ENCODE results near the gene ESRRG.

The ESRRG gene

DNA sequence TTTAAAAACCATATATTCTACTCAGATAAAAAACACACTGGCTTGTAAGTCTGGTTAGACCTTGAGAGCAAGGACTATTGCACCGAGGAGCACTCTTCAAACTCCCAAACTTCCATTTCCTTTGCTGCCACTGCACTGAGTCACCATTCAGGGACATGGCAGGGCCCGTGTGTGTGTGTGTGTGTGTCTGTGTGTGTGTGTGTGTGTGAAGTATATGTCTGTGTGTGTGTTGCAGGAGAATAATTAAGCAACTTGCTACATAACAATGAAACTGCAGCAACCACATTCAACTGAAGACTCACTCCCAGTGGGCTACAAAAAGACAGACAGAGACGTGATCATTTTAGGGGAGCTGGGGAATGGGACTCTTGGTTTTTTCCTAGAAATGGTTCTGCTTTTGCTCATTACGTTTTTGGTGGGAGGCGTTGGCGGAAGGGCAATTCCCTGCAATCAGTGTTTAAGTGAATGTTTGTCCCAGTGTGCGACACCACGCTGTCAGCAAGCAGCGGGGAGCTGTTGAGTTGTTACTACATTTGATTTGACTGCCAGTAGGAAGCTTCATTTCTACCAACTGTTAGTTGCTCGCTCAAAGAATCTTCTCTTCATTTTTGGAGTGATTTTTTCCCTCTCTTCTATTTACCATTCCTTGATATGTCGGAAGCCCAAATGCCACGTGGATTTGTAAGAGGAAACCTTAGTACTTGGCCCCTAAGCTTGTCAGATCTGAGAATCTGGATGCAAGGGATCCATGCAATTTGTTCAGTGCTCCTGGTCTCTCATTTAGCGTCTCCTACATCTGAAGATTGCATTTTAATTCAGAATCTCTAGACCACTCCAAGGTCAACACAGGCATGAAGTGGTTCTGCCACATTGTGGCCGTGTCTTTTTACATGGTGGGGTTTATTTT, 36.1 kb downstream of the ESRRG start:
- Mint-ChIP-seq H3K27ac (no peak overlapping the region), H3K4me1 (ENCODE audit: low read depth) (no peaks in the 10 kb centered on the region), H3K4me3 (no peak overlapping the region), H3K36me3 (ENCODE audit: low read depth) (no peaks in the 10 kb centered on the region), H3K9me3 (no peaks in the 10 kb centered on the region), H3K27me3 (no peaks in the 10 kb centered on the region)
- intact Hi-C loops (cut with micrococcal nuclease) = no loop called here

DNA sequence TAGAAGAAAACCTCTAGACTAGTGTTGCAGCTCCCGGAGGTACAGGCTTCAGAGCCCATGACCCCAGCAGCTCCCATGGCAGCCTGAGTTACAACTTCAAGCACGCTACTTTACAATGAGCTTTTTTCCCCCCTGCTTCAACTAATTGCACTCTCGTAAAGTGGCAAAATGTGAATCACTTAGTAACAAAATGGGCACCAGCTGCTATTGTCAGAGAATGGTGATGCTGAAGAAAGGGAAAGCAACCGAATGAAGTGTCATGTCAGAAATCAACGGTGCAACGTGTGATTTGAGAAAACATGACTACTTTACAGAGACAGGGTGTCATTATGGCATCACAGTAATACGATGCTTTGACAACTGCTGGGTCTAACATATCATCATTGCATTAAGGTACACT, 40.5 kb downstream of the ESRRG start:
- no peak overlapping the region for H3K4me3 Mint-ChIP-seq
- no peaks in the 10 kb centered on the region for H3K36me3 Mint-ChIP-seq (ENCODE audit: low read depth)
- no peaks in the 10 kb centered on the region for H3K9me3 Mint-ChIP-seq
- H3K27me3 Mint-ChIP-seq = no peaks in the 10 kb centered on the region
- no peak overlapping the region for H3K27ac Mint-ChIP-seq
- no peaks in the 10 kb centered on the region for H3K4me1 Mint-ChIP-seq (ENCODE audit: low read depth)
- intact Hi-C loops (cut with micrococcal nuclease) = no loop called here

- Mint-ChIP-seq H3K4me3 (no peak overlapping the region), H3K4me1 (ENCODE audit: low read depth) (no peaks in the 10 kb centered on the region), H3K27ac (no peak overlapping the region), H3K36me3 (ENCODE audit: low read depth) (no peaks in the 10 kb centered on the region), H3K27me3 (no peaks in the 10 kb centered on the region), H3K9me3 (no peaks in the 10 kb centered on the region)
- intact Hi-C loops (cut with micrococcal nuclease) = no loop called here
These were observed 44.1 kb downstream of the ESRRG start for GRCh38 chr1:216679108-216679507.

DNA sequence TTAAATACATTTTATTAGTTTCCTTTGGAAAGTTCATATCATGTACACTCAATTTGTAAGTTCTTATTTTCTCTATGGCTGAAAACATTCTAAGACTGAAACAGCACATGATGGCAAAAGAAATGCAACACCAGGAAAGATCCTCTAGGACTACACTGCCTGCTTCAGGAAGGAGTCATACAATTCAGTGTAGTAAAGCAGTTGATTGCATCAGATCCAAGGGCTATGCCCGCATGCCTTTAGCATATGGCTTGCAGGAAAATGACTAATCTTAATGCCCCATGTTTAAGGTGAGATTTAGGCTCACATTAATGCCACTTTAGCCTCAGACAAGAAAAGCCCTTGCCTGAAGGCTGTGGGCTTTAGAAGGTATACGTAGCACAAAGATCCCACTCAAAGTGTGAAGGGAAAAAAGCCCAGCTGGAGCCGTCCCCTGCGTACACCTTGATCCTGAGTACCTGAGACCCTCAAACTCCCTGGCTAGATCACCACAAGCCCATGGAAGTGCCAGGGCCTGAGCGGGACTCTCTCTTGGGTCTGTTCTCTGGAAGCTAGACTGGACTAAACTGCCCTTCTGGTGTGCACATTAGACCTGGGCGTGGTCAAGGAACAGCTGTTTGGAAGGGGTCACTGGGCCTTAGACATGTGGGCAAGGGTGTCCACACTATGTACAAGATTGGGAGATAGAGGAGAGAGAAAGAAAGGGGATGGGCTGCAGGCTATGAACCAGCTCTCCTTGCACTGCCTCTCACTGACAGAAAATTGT, 52.9 kb downstream of the ESRRG start:
- Mint-ChIP-seq H3K9me3 (no peaks in the 10 kb centered on the region), H3K4me1 (ENCODE audit: low read depth) (no peaks in the 10 kb centered on the region), H3K27ac (no peak overlapping the region), H3K4me3 (no peak overlapping the region), H3K36me3 (ENCODE audit: low read depth) (no peaks in the 10 kb centered on the region), H3K27me3 (no peaks in the 10 kb centered on the region)
- intact Hi-C loops (cut with micrococcal nuclease) = no loop called here

DNA sequence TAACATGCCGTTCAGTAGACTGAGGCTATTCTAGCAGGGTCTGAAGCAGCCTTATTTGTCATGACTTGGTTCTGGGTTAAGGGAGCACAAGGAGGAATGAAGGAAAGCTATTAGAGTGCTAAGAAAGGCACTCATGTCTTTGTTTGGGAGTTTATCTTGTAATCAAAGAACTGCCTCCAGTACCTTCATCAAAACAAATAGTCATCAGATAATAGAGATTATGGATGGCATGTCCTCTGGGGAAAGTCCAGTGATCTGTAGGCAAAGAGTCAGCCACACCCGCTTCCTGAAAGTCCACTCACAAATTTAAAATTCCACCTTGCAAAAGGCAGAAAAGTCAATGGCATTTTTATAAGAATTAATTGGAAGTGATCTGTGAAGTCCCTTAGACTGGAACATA, 56.8 kb downstream of the ESRRG start:
- Mint-ChIP-seq H3K4me3 (no peak overlapping the region), H3K4me1 (ENCODE audit: low read depth) (no peaks in the 10 kb centered on the region), H3K27me3 (no peaks in the 10 kb centered on the region), H3K27ac (no peak overlapping the region), H3K36me3 (ENCODE audit: low read depth) (no peaks in the 10 kb centered on the region), H3K9me3 (no peaks in the 10 kb centered on the region)
- intact Hi-C loops (cut with micrococcal nuclease) = no loop called here

DNA sequence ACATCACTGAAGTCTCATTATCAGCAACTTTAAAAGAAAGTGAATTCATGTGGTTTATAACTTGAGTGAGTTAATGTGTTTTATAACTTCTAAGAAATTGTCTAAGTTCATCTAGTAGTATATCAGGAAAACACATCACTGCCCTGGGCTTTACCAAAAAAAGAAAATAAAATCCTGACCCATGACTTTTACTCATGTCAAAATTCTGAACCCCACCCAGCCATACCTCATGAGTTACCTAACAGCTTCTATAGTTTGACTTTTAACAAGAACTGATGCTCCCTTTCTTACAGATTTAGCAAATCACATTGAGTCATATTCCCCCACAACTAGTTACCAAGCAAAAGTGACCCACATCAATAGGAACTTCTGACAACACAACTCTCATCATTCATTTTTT, 57.4 kb downstream of the ESRRG start:
- Mint-ChIP-seq H3K36me3 (ENCODE audit: low read depth) (no peaks in the 10 kb centered on the region), H3K27me3 (no peaks in the 10 kb centered on the region), H3K27ac (no peak overlapping the region), H3K9me3 (no peaks in the 10 kb centered on the region), H3K4me3 (no peak overlapping the region), H3K4me1 (ENCODE audit: low read depth) (no peaks in the 10 kb centered on the region)
- intact Hi-C loops (cut with micrococcal nuclease) = no loop called here

DNA sequence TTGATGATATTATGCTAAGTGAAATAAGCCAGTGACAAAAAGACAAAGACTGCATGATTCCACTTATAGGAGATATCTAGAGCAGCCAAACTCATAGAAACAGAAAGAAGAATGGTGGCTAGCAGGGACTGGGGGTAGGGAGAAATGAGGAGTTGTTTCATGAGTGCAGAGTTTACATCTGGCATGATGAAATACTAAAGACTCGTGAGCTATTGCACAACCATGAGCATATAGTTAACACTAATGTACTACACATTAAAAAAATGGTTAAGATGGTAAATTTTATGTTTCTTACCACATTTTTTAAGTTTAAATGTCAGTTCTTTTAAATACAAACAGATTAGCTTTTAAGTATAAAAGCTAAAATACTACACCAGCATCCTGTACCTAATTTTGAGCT, 57.8 kb downstream of the ESRRG start:
- Mint-ChIP-seq H3K4me1 (ENCODE audit: low read depth) (no peaks in the 10 kb centered on the region), H3K27me3 (no peaks in the 10 kb centered on the region), H3K36me3 (ENCODE audit: low read depth) (no peaks in the 10 kb centered on the region), H3K27ac (no peak overlapping the region), H3K4me3 (no peak overlapping the region), H3K9me3 (no peaks in the 10 kb centered on the region)
- intact Hi-C loops (cut with micrococcal nuclease) = no loop called here

- intact Hi-C loops (cut with micrococcal nuclease) = no loop called here
- Mint-ChIP-seq H3K4me3 (no peak overlapping the region), H3K4me1 (ENCODE audit: low read depth) (no peaks in the 10 kb centered on the region), H3K36me3 (ENCODE audit: low read depth) (no peaks in the 10 kb centered on the region), H3K9me3 (no peaks in the 10 kb centered on the region), H3K27ac (no peak overlapping the region), H3K27me3 (no peaks in the 10 kb centered on the region)
These were observed 60.5 kb downstream of the ESRRG start for GRCh38 chr1:216662681-216663080.

DNA sequence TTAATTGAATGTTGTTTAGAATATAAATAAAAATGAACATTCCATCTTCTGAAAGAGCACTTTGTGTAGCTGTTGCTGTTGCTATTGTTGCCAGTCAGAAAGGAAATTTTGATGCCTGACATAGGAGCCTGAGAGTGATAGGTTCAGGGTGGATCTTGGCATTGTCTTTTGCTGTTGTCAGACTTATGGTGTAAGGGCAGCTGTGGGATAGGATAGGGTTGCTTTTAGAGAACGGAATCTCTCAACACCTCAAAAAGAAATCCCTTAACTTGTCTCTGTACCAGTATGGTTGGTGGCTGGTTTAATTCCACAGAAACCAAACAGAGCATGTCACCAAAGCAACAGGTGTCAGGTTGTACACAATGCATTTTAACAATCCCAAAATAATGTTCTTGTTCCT, 62.7 kb downstream of the ESRRG start:
- Mint-ChIP-seq H3K36me3 (ENCODE audit: low read depth) (no peaks in the 10 kb centered on the region), H3K4me3 (no peak overlapping the region), H3K27ac (no peak overlapping the region), H3K27me3 (no peaks in the 10 kb centered on the region), H3K9me3 (no peaks in the 10 kb centered on the region), H3K4me1 (ENCODE audit: low read depth) (no peaks in the 10 kb centered on the region)
- intact Hi-C loops (cut with micrococcal nuclease) = no loop called here

DNA sequence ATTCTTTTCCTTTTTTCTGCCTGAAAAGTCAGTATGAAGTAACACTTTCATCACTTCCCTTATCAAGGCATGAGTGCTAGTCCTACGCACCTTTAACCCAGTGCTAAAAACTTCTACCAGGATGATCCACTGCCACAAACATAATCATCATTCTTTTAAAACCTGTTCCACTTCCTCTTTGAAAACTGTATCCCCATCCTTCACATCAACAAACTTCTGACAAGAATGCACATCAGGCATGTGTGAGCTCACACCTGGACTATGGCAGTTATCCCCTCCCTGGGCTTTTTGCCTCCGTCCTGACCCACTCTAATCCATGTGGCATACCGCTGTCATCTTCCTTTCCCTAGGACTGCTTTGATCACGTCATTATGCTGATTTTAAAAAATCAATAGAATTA, 70.2 kb downstream of the ESRRG start:
- Mint-ChIP-seq H3K4me1 (ENCODE audit: low read depth) (no peaks in the 10 kb centered on the region), H3K4me3 (no peak overlapping the region), H3K27ac (no peak overlapping the region), H3K27me3 (no peaks in the 10 kb centered on the region), H3K9me3 (no peaks in the 10 kb centered on the region), H3K36me3 (ENCODE audit: low read depth) (no peaks in the 10 kb centered on the region)
- intact Hi-C loops (cut with micrococcal nuclease) = no loop called here

DNA sequence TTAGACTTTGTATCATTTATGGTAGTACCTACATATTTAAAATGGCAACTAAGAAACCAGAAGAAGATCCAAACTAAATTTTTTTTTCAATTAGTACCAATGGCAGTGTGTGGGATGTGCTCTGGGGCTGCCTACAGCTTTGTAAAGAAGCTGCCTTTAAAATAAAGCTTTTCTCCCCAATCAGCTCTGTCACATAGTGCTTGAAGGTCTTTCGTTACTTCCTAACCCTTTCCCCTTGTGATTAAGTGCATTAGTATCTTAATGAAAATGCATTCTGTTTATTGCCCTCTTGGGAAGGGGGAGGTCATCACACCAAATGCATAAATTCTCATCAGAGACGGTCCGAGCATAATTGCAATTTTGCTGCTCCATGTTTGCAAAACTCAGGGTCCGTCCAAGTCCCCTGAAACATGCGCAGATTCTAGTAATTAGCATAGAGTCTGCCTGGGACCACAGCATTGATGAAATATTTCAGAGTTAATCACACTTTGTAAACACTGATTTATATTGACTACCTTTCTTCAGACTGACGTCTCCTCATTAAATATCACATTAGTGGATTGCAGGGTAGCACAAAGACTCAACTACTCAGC, 71.3 kb downstream of the ESRRG start:
- intact Hi-C loops (cut with micrococcal nuclease) = no loop called here
- Mint-ChIP-seq H3K27me3 (no peaks in the 10 kb centered on the region), H3K9me3 (no peaks in the 10 kb centered on the region), H3K4me3 (no peak overlapping the region), H3K36me3 (ENCODE audit: low read depth) (no peaks in the 10 kb centered on the region), H3K27ac (no peak overlapping the region), H3K4me1 (ENCODE audit: low read depth) (no peaks in the 10 kb centered on the region)

- Mint-ChIP-seq H3K36me3 (ENCODE audit: low read depth) (no peaks in the 10 kb centered on the region), H3K4me1 (ENCODE audit: low read depth) (no peaks in the 10 kb centered on the region), H3K4me3 (no peak overlapping the region), H3K27me3 (no peaks in the 10 kb centered on the region), H3K9me3 (no peaks in the 10 kb centered on the region), H3K27ac (no peak overlapping the region)
- intact Hi-C loops (cut with micrococcal nuclease) = no loop called here
These were observed 80.1 kb downstream of the ESRRG start for GRCh38 chr1:216643176-216643575.

- H3K4me3 Mint-ChIP-seq = no peak overlapping the region
- H3K9me3 Mint-ChIP-seq = no peaks in the 10 kb centered on the region
- H3K4me1 Mint-ChIP-seq (ENCODE audit: low read depth) = no peaks in the 10 kb centered on the region
- no peaks in the 10 kb centered on the region for H3K36me3 Mint-ChIP-seq (ENCODE audit: low read depth)
- intact Hi-C loops (cut with micrococcal nuclease) = no loop called here
- H3K27ac Mint-ChIP-seq = no peak overlapping the region
- no peaks in the 10 kb centered on the region for H3K27me3 Mint-ChIP-seq
These were observed 81.4 kb downstream of the ESRRG start for GRCh38 chr1:216641669-216642460.

DNA sequence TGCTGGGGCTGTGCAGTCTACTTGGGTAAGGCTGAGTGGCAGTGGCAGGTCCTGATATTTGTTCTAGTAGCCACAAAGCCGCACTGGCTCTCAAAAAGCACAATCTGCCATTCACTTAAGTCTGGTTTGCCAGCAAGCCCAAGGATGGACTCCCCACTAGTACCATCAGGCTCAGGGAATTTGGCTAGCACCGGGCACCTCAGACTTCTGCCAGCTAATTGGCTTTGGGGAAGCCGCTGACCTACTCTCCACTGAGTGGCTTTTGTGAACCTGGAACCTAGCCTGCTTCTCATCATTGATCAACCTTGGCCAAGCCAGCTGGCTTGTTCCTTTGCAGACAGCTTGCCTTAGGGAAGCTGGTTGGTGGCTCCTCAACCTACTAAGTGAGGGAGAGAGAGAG, 83.1 kb downstream of the ESRRG start:
- Mint-ChIP-seq H3K4me3 (no peak overlapping the region), H3K27ac (no peak overlapping the region), H3K9me3 (no peaks in the 10 kb centered on the region), H3K4me1 (ENCODE audit: low read depth) (no peaks in the 10 kb centered on the region), H3K27me3 (no peaks in the 10 kb centered on the region), H3K36me3 (ENCODE audit: low read depth) (no peaks in the 10 kb centered on the region)
- intact Hi-C loops (cut with micrococcal nuclease) = no loop called here

All from dendritic cell treated with granulocyte-macrophage colony-stimulating factor and Interleukin-4, amounts not matched to agents 40 ng/mL and 50 ng/mL, for 4 days (primary cell).